ENCODE measurements around the gene ABHD12B.

The ABHD12B gene

GRCh38 chr14:50837850-50838470, 33.9 kb upstream of the ABHD12B start:
- Histone ChIP-seq H3K79me2 (ENCODE audit: control insufficient read depth, insufficient read depth, low read length) (no peaks in the 10 kb centered on the region), H3K56ac (ENCODE audit: low read length) (no peak overlapping the region), H3K9ac (ENCODE audit: low read length) (no peak overlapping the region), H3K23ac (ENCODE audit: low read length) (no peak overlapping the region), H4K5ac (ENCODE audit: low read length) (no peak overlapping the region), H4K8ac (ENCODE audit: low read depth, low read length) (no peak overlapping the region), H3K4me3 (ENCODE audit: low read length) (no peak overlapping the region), H2BK15ac (replicated peaks; ENCODE audit: low read depth) (no peak overlapping the region), H2BK5ac (ENCODE audit: low read length) (no peak overlapping the region), H2AK5ac (ENCODE audit: low read length) (no peak overlapping the region), H3K36me3 (ENCODE audit: control insufficient read depth, insufficient read depth, low read length) (no peaks in the 10 kb centered on the region), H3K4ac (ENCODE audit: low read depth, low read length) (no peak overlapping the region), H3K4me1 (ENCODE audit: control insufficient read depth, low read depth, low read length) (no peaks in the 10 kb centered on the region), H3K18ac (ENCODE audit: low read length) (no peak overlapping the region), H3K27me3 (ENCODE audit: insufficient read depth, low read length, poor library complexity) (no peaks in the 10 kb centered on the region), H3K27ac (ENCODE audit: low read depth, low read length) (no peak overlapping the region), H3K4me2 (ENCODE audit: low read length) (no peak overlapping the region), H2BK120ac (ENCODE audit: low read depth, low read length) (no peak overlapping the region), H3K79me1 (ENCODE audit: low read length) (no peaks in the 10 kb centered on the region)
- no CpG with 5 or more reads among the region's 2 CpGs for WGBS (ENCODE audit: extremely low coverage, insufficient coverage, low lambda C conversion rate)
- DNase-seq: no peak

- Histone ChIP-seq H3K79me1 (ENCODE audit: low read length) (no peaks in the 10 kb centered on the region), H3K4ac (ENCODE audit: low read depth, low read length) (no peak overlapping the region), H3K18ac (ENCODE audit: low read length) (no peak overlapping the region), H3K27me3 (ENCODE audit: insufficient read depth, low read length, poor library complexity) (no peaks in the 10 kb centered on the region), H2BK15ac (replicated peaks; ENCODE audit: low read depth) (no peak overlapping the region), H3K56ac (ENCODE audit: low read length) (no peak overlapping the region), H3K36me3 (ENCODE audit: control insufficient read depth, insufficient read depth, low read length) (no peaks in the 10 kb centered on the region), H3K27ac (ENCODE audit: low read depth, low read length) (no peak overlapping the region), H2BK5ac (ENCODE audit: low read length) (no peak overlapping the region), H3K4me1 (ENCODE audit: control insufficient read depth, low read depth, low read length) (no peaks in the 10 kb centered on the region), H3K23ac (ENCODE audit: low read length) (no peak overlapping the region), H3K79me2 (ENCODE audit: control insufficient read depth, insufficient read depth, low read length) (no peaks in the 10 kb centered on the region), H2AK5ac (ENCODE audit: low read length) (no peak overlapping the region), H3K9ac (ENCODE audit: low read length) (no peak overlapping the region), H3K4me3 (ENCODE audit: low read length) (no peak overlapping the region), H4K8ac (ENCODE audit: low read depth, low read length) (no peak overlapping the region), H4K5ac (ENCODE audit: low read length) (no peak overlapping the region), H3K4me2 (ENCODE audit: low read length) (no peak overlapping the region), H2BK120ac (ENCODE audit: low read depth, low read length) (no peak overlapping the region)
- no peak for DNase-seq
- no CpG with 5 or more reads among the region's 1 CpG for WGBS (ENCODE audit: extremely low coverage, insufficient coverage, low lambda C conversion rate)
These were observed 32.8 kb upstream of the ABHD12B start for GRCh38 chr14:50839048-50839447.

- no peaks in the 10 kb centered on the region for H3K27me3 ChIP-seq (ENCODE audit: insufficient read depth, low read length, poor library complexity)
- H3K4ac ChIP-seq (ENCODE audit: low read depth, low read length): no peak overlapping the region
- no peak overlapping the region for H2BK120ac ChIP-seq (ENCODE audit: low read depth, low read length)
- no peaks in the 10 kb centered on the region for H3K4me1 ChIP-seq (ENCODE audit: control insufficient read depth, low read depth, low read length)
- no CpG with 5 or more reads among the region's 5 CpGs for WGBS (ENCODE audit: extremely low coverage, insufficient coverage, low lambda C conversion rate)
- H2BK5ac ChIP-seq (ENCODE audit: low read length): no peak overlapping the region
- H3K27ac ChIP-seq (ENCODE audit: low read depth, low read length): no peak overlapping the region
- no peak overlapping the region for H4K8ac ChIP-seq (ENCODE audit: low read depth, low read length)
- H3K79me2 ChIP-seq (ENCODE audit: control insufficient read depth, insufficient read depth, low read length): no peaks in the 10 kb centered on the region
- H3K18ac ChIP-seq (ENCODE audit: low read length): no peak overlapping the region
- no peak overlapping the region for H4K5ac ChIP-seq (ENCODE audit: low read length)
- H3K36me3 ChIP-seq (ENCODE audit: control insufficient read depth, insufficient read depth, low read length): no peaks in the 10 kb centered on the region
- H3K4me2 ChIP-seq (ENCODE audit: low read length): no peak overlapping the region
- no peak overlapping the region for H3K9ac ChIP-seq (ENCODE audit: low read length)
- H3K4me3 ChIP-seq (ENCODE audit: low read length): no peak overlapping the region
- H3K23ac ChIP-seq (ENCODE audit: low read length): no peak overlapping the region
- DNase-seq: no peak
- no peaks in the 10 kb centered on the region for H3K79me1 ChIP-seq (ENCODE audit: low read length)
- no peak overlapping the region for H2BK15ac ChIP-seq (replicated peaks; ENCODE audit: low read depth)
- no peak overlapping the region for H2AK5ac ChIP-seq (ENCODE audit: low read length)
- no peak overlapping the region for H3K56ac ChIP-seq (ENCODE audit: low read length)
These were observed 32.2 kb upstream of the ABHD12B start for GRCh38 chr14:50839691-50840090.

GRCh38 chr14:50844391-50844790, 27.5 kb upstream of the ABHD12B start:
- Histone ChIP-seq H2BK5ac (ENCODE audit: low read length) (no peak overlapping the region), H3K56ac (ENCODE audit: low read length) (no peak overlapping the region), H2BK15ac (replicated peaks; ENCODE audit: low read depth) (no peak overlapping the region), H3K4me1 (ENCODE audit: control insufficient read depth, low read depth, low read length) (no peaks in the 10 kb centered on the region), H3K4me2 (ENCODE audit: low read length) (no peak overlapping the region), H3K9ac (ENCODE audit: low read length) (no peak overlapping the region), H3K4ac (ENCODE audit: low read depth, low read length) (no peak overlapping the region), H4K8ac (ENCODE audit: low read depth, low read length) (no peak overlapping the region), H3K27ac (ENCODE audit: low read depth, low read length) (no peak overlapping the region), H4K5ac (ENCODE audit: low read length) (no peak overlapping the region), H3K27me3 (ENCODE audit: insufficient read depth, low read length, poor library complexity) (no peaks in the 10 kb centered on the region), H3K18ac (ENCODE audit: low read length) (no peak overlapping the region), H3K79me2 (ENCODE audit: control insufficient read depth, insufficient read depth, low read length) (no peaks in the 10 kb centered on the region), H3K4me3 (ENCODE audit: low read length) (no peak overlapping the region), H3K23ac (ENCODE audit: low read length) (no peak overlapping the region), H3K36me3 (ENCODE audit: control insufficient read depth, insufficient read depth, low read length) (no peaks in the 10 kb centered on the region), H2AK5ac (ENCODE audit: low read length) (no peak overlapping the region), H3K79me1 (ENCODE audit: low read length) (no peaks in the 10 kb centered on the region), H2BK120ac (ENCODE audit: low read depth, low read length) (no peak overlapping the region)
- WGBS (ENCODE audit: extremely low coverage, insufficient coverage, low lambda C conversion rate): no CpG with 5 or more reads among the region's 2 CpGs
- no peak for DNase-seq

GRCh38 chr14:50845166-50845565, 26.7 kb upstream of the ABHD12B start:
- WGBS (ENCODE audit: extremely low coverage, insufficient coverage, low lambda C conversion rate): no CpG with 5 or more reads among the region's 3 CpGs
- no peak overlapping the region for H3K4ac ChIP-seq (ENCODE audit: low read depth, low read length)
- no peak overlapping the region for H2BK15ac ChIP-seq (replicated peaks; ENCODE audit: low read depth)
- no peak overlapping the region for H3K9ac ChIP-seq (ENCODE audit: low read length)
- H2BK5ac ChIP-seq (ENCODE audit: low read length): no peak overlapping the region
- H3K79me2 ChIP-seq (ENCODE audit: control insufficient read depth, insufficient read depth, low read length): no peaks in the 10 kb centered on the region
- no peak overlapping the region for H2AK5ac ChIP-seq (ENCODE audit: low read length)
- H3K79me1 ChIP-seq (ENCODE audit: low read length): no peaks in the 10 kb centered on the region
- H4K8ac ChIP-seq (ENCODE audit: low read depth, low read length): no peak overlapping the region
- H3K4me2 ChIP-seq (ENCODE audit: low read length): no peak overlapping the region
- no peaks in the 10 kb centered on the region for H3K27me3 ChIP-seq (ENCODE audit: insufficient read depth, low read length, poor library complexity)
- H3K56ac ChIP-seq (ENCODE audit: low read length): no peak overlapping the region
- H3K18ac ChIP-seq (ENCODE audit: low read length): no peak overlapping the region
- no peak overlapping the region for H3K4me3 ChIP-seq (ENCODE audit: low read length)
- H3K23ac ChIP-seq (ENCODE audit: low read length): no peak overlapping the region
- no peaks in the 10 kb centered on the region for H3K4me1 ChIP-seq (ENCODE audit: control insufficient read depth, low read depth, low read length)
- H4K5ac ChIP-seq (ENCODE audit: low read length): no peak overlapping the region
- no peak overlapping the region for H3K27ac ChIP-seq (ENCODE audit: low read depth, low read length)
- no peaks in the 10 kb centered on the region for H3K36me3 ChIP-seq (ENCODE audit: control insufficient read depth, insufficient read depth, low read length)
- no peak overlapping the region for H2BK120ac ChIP-seq (ENCODE audit: low read depth, low read length)
- no peak for DNase-seq

GRCh38 chr14:50846226-50846880, 25.5 kb upstream of the ABHD12B start:
- no peak overlapping the region for H3K9ac ChIP-seq (ENCODE audit: low read length)
- no peaks in the 10 kb centered on the region for H3K27me3 ChIP-seq (ENCODE audit: insufficient read depth, low read length, poor library complexity)
- no CpG with 5 or more reads among the region's 8 CpGs for WGBS (ENCODE audit: extremely low coverage, insufficient coverage, low lambda C conversion rate)
- no peak overlapping the region for H3K27ac ChIP-seq (ENCODE audit: low read depth, low read length)
- no peak overlapping the region for H3K4me3 ChIP-seq (ENCODE audit: low read length)
- H3K23ac ChIP-seq (ENCODE audit: low read length): no peak overlapping the region
- no peak for DNase-seq
- no peak overlapping the region for H2BK5ac ChIP-seq (ENCODE audit: low read length)
- H2AK5ac ChIP-seq (ENCODE audit: low read length): no peak overlapping the region
- H3K79me1 ChIP-seq (ENCODE audit: low read length): no peaks in the 10 kb centered on the region
- H3K18ac ChIP-seq (ENCODE audit: low read length): no peak overlapping the region
- no peaks in the 10 kb centered on the region for H3K36me3 ChIP-seq (ENCODE audit: control insufficient read depth, insufficient read depth, low read length)
- H3K4me2 ChIP-seq (ENCODE audit: low read length): no peak overlapping the region
- H2BK120ac ChIP-seq (ENCODE audit: low read depth, low read length): no peak overlapping the region
- H3K56ac ChIP-seq (ENCODE audit: low read length): no peak overlapping the region
- H3K4ac ChIP-seq (ENCODE audit: low read depth, low read length): no peak overlapping the region
- no peak overlapping the region for H2BK15ac ChIP-seq (replicated peaks; ENCODE audit: low read depth)
- no peaks in the 10 kb centered on the region for H3K4me1 ChIP-seq (ENCODE audit: control insufficient read depth, low read depth, low read length)
- H4K8ac ChIP-seq (ENCODE audit: low read depth, low read length): no peak overlapping the region
- no peak overlapping the region for H4K5ac ChIP-seq (ENCODE audit: low read length)
- H3K79me2 ChIP-seq (ENCODE audit: control insufficient read depth, insufficient read depth, low read length): no peaks in the 10 kb centered on the region
